GM21390 (cell line): ENCODE measurements around the gene COG7.
"Not testable (repeated sequence)": the region's sequence is repeated elsewhere in the genome, so short reads cannot be mapped to it uniquely, and the experiment has no call there.

Experiments
- ATAC-seq: cut with Tn5 transposase; IDR thresholded peaks from one replicate; pipeline ENCODE4 v1.9.1; 2021; ENCODE audit not compliant: unreplicated experiment

The COG7 gene

DNA sequence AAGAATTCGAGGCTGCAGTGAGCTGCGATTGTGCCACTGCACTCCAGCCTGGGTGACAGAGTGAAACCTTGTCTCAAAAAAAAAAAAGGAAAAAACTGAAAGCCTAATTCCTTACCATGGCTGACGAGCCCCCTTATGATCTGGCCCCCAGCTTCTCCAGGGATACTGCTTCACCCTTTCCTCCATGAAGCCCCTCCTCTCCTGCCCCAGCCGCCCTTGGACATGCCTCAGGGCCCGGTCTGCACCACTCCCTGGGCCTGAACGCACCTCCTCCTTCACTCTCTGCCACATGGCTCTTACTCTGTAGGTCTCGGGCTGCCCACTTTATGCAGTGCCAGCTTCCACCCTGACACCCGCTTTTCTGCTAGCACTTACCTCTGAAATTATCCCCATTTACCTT is 65.3 kb downstream of the COG7 start:
- ATAC-seq = no peak

DNA sequence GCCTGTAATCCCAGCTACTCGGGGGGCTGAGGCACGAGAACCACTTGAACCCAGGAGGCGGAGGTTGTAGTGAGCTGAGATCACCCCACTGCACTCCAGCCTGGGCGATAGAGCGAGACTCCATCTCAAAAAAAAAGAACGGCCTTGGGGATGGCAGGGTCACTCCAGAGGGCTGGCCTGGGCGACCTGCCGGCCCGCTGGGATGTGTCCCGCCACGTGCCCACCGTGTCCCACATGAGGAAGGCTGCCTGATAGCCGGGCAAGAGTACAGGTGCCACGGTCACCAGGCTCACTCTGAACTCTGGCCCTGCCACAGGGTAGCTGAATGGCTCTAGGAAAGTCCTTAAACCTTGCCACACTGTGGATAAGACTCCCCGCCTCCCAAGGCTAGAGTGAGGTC is 67.5 kb downstream of the COG7 start:
- ATAC-seq = no peak

DNA sequence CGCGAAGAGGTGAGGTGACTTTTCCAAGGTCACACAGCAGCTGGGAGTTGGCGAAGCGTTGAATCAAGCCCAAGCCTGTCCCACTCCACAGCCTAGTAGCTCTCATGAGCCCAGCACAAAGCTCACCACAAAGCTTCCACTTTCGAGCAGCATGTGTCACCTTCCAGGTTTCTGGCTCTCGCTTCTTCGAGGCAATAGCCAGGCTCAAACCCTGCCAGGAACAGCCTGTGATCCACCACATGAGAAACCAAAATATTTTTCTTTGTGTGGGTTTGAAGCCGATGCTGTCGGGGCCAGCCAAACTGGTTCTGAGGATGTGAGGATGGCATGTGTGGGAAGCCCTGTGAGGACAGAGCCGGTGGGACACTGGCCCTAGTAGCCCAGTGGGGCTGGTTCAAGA is 68.1 kb downstream of the COG7 start:
- ATAC-seq = no peak

DNA sequence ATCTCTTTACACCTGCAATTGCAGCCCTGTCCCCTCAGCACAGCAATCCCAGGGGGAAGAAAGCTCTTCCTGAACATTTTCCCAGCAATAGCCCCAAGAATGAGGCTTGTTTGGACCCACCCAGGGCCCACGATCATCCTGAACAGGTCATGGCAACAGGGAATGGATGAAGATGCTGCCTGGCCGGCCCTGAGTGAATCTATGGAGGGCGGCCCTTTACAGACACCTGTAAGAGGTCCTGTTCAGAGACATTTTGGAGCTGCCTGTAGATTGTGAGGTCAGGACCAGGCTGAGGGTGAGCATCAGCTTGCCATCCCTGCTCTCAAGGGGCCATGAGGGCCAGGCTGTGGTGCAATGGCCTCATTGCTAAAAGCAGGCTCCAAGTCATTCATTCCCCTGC is 69.1 kb downstream of the COG7 start:
- ATAC-seq = no peak

DNA sequence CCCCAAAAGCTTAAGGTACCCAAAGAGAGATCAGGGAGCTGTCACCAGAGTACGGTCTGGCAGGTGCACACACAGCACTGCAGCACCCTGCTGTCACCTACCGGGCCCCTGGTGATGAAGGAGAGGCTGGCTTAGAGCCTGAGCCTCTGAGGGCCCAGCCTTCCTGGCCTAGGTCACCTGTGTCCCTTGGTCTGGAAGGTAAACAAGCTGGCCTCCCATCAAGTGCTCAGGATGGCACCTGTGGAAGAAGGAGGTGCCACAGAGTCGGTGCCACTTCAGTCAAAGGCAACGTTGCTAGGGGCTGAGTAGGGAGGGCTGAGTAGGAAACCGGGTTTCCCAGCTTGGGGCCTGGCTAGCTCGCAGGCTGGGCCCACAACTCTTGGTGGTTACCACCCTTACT is 70.7 kb downstream of the COG7 start:
- no peak for ATAC-seq

DNA sequence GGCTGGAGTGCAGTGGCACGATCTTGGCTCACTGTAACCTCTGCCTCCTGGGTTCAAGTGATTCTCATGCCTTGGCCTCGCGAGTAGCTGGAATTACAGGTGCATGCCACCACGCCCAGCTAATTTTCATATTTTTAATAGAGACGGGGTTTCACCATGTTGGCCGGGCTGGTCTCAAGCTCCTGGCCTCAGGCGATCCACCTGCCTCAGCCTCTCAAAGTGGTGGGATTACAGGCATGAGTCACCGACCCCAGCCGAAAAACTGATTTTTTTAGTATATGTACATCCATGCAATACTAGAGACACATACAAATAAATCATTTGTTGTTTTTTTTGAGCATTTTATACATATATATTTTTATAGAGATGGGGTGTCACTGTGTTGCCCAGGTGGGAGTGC is 71.3 kb downstream of the COG7 start:
- not testable (repeated sequence) for ATAC-seq

DNA sequence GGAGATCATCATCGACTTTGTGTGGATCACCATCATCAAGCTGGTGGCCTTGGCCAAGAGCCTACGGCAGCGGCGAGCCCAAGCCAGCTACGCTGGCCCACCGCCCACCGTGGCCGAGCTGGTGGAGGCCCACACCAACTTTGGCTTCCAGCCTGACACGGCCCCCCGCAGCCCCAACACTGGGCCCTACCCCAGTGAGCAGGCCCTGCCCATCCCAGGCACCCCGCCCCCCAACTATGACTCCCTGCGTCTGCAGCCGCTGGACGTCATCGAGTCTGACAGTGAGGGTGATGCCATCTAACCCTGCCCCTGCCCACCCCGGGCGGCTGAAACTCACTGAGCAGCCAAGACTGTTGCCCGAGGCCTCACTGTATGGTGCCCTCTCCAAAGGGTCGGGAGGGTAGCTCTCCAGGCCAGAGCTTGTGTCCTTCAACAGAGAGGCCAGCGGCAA is 72.5 kb downstream of the COG7 start:
- ATAC-seq = no peak

DNA sequence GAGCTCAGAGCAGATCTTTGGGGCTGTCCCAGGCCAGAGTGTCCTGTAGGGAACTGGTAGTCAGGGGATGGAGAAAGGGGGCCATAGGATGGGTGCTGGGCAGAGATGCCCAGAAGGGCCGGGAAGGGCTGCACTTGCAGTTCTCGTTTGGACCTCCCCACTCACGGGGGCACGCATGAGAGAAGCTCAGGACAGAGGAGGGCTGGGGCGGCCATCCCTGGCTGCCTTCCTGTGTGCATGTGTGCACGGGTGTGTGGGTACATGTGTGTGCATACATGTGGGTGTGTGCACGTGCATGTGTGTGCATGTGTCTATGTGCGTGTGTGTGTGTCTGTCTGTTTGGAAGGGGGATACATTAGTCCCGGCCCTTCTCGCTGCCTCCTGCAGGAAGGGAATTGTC is 73.3 kb downstream of the COG7 start:
- ATAC-seq = no peak

DNA sequence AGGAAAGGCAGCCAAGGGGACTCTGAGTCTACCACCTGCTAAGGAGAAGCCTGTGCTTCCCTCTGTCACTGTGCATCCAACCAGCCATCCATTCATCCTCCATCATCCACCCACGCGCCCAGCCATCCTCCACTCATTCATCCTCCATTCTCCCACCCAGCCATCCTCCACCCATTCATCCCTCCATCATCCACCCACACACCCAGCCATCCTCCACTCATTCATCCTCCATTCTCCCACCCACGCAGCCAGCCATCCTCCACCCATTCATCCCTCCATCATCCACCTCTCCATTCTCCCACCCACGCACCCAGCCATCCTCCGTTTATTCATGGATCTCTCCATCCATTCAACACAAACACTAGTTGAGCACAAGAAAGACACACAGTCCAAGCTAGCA is 74.1 kb downstream of the COG7 start:
- no peak for ATAC-seq

DNA sequence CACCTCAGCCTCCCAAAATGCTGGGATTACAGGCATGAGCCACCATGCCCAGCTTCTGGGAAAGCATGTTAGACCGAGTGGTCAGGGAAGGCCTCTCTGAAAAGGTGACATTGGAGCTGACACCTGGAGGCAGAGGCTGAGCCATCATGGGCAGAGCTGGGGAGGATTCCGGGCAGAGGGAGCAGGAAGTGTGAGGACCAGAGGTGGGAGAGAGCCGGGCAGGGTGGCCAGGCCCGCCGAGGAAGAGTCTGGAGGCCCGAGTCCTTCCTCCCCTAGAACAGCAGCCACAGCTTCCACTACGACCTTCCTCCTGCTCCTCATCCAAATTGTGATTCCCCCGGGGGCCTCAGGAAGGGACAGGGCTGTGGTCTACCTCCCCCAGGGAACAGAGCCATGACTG is 74.7 kb downstream of the COG7 start:
- ATAC-seq = no peak

DNA sequence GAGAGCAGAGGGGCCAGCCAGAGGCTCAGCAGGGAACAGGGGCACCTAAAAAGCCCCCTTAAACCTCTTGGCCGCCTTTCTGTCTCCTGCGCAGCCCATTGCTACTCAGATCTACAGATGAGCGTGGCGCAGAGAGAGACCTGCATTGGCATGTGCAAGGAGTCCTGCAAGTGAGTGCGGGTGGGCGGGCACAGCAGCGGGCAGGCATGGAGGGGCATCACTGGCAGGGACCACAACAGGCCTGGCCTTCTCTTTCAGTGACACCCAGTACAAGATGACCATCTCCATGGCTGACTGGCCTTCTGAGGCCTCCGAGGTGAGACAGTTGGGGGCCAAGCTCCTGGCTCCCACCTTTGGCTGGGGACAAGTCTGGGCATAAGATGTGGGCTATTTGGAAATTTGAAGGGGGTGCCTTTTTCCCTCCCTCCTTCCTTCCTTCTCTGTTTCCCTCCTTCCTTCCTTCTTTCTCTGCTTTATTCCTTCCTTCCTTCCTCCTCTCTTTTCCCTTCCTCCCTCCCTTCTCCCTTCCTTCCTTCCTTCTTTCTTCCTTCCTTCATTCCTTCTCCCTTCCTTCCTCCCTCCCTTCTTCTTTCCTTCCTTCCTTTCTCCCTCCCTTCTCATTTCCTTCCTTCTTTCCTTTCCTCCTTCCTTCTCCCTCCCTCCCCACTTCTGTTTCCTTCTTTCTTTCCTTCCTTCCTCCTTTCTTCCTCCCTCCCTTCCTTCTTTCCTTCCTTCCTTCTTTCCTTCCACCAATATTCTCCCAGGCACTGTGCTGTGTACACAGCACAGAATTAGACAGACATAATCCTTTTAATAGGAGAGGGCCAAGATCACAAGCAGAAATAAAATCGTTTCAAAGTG is 75.7 kb downstream of the COG7 start:
- no peak for ATAC-seq

DNA sequence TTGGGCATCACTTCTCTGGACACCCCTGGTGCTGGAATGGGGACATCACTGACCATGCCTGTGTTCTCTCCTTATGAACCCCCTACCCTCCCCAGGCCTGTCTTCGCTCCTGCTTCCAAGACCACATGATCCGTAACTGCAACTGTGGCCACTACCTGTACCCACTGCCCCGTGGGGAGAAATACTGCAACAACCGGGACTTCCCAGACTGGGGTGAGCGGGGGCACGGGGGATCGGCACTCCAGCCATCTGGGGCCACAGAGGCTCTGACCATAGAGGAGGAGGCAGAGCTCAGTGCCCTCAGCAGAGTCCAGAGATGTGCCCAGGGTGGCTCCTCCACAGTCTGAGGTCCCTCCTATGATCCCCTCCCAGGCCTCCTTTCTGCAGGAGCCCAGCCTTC is 77.3 kb downstream of the COG7 start:
- ATAC-seq = no peak

DNA sequence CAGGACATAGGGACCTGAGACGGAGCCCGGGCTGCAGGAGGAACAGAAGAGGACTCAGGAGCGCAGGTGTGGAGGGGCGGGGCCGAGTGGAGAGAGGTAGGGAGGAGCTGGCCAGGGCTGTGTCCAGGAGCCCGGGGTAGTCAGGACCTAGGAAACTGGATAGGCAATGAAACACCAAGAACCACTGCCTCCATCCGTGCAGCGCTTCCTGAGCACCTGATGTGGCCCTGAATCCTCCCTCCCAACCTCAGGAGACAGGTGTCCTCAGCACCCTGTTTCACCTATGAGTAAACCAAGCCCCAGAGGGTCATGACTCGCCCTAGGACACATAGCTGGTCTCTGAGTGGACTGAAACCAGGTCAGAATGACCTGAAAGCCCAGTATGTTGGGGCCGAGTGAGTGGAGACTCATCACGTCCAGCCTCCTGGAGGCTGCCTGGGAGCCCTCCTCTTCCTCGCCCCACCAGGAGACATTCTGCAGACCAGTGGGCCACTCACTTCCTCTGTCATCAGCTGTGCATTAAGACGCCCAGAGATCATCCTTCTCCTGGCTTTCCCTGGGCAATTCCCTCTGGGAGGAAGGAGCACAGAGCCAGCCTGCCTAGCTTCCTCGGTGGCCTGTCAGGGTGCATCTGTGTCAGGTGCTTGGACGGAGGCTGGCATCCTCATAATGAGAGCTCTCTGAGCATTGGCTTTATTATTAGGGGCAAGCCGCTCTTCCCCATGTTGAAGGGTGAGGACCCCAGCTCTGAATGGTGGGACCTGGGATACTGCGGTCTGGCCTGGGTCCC is 78.1 kb downstream of the COG7 start:
- ATAC-seq = no peak

DNA sequence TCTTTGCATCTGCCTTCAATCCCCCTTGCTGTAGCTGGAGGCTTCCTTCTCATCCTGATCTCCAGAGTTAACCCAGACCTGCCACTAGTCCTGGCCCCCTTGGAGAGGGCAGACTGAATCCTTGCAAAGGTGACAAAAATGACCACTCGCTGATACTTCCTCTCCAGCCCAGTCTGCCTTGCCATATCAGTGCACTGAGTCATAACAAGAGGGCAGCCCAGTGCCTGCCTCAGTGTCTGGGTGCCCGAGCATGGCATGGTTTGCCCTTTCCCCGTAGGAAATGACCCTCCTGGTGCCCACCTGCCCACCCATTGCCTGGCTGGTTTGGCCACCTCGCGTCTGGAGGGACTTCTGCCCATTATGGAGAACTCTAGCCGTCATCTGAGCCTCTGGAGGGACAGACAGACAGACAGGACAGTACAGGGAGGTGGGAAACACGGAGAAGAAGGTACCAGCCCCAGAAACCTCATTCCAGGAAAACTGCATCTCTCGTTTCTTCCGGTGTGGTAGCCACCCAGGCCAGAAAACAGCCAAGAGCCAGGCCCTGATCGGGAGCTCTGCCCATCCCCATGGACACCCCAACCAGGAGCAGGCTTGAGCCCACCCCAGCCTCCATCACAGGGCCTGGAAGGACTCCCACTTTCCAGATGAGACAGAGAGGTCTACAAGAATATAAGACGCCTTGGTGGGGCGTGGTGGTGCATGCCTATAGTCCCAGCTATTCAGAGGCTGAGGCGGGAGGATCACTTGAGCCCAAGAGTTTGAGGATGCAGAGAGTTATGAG is 79.4 kb downstream of the COG7 start:
- no peak for ATAC-seq

DNA sequence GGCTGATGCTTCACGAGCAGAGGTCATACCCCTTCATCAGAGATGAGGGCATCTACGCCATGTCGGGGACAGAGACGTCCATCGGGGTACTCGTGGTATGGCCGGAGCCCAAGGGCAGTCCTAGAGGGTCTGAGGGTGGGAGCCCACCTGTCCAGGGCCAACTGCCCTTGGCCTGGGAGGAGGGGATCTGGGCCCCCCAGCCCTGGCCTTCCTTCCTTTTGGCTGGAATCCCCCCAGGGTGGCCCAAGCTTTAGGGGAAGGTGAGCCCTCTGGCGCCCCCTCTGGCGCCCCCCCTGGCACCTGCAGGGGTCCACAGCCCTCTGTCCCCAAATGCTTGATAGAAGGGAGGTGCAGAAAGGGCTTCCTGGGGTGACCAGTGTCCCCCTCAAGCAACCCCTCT is 81.6 kb downstream of the COG7 start:
- ATAC-seq = no peak

DNA sequence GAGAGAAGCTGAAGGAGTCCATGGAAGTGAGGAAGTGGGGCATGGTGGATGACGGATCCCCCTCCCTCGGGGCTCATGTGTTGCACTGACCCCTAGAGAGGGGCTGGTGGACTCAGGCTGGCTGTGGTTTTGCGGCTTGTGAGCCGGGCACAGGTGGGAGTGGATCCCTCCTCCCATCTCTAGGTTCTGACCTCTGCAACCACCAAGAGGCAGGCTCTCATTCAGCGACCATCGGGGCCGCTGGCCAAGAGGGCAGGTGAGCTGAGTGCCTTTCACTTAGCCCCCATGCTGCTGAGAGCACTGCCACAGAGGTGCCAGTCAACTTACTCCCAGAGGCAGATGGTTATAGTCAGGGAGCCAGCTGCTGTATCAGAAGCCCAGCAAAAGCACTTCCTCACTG is 83.6 kb downstream of the COG7 start:
- ATAC-seq = no peak

DNA sequence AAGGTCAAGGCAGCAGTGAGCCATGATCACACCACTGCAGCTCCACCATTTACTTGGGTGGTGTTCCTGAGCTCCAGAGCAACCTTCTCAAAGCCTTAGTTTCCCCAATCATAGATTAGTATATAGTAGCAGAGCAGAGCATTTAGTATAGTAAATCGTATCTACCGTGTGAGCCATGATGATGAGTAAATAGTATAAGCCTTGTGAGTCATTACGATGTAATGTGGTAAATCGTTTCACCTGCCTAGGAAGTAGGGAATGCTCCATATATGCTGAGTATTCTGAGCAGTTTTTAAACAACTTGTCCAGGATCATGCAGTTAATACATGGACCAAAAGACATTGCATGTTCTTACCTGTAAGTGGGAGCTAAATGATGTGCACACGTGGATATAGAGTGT is 84.5 kb downstream of the COG7 start:
- no peak for ATAC-seq

DNA sequence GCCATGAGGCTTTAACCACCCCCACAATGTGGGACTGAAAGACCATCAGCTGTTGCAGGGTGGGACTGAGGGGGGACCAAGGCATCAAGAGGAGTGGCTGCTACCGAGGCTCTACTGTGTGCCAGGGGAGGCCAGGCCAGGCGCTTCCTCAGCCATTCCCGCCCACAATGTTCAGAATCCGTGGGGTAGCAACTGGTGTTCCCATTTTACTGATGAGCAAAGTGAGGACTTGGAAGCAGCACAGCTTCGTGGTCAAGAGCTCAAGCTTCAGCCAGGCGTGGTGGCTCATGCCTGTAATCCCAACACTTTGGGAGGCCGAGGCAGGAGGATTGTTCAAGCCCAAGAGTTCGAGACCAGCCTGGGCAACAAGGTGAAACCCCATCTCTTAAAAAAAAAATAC is 85.0 kb downstream of the COG7 start:
- ATAC-seq = no peak

DNA sequence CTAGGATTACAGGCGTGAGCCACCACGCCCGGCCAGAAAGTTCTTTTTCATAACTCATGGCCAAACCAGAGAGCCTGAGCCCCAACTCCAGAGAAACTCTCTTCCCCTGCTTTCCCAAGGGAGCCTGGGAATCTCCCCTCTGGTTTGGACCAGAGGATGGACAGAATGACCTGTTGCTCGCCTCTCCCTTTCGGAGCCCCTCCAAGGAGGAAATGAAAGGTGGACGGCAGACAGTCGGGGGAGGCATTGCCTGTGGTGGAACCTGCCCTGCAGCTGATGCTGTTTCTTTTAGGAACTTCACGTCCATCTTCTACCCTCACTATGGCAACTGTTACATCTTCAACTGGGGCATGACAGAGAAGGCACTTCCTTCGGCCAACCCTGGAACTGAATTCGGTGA is 85.4 kb downstream of the COG7 start:
- no peak for ATAC-seq

DNA sequence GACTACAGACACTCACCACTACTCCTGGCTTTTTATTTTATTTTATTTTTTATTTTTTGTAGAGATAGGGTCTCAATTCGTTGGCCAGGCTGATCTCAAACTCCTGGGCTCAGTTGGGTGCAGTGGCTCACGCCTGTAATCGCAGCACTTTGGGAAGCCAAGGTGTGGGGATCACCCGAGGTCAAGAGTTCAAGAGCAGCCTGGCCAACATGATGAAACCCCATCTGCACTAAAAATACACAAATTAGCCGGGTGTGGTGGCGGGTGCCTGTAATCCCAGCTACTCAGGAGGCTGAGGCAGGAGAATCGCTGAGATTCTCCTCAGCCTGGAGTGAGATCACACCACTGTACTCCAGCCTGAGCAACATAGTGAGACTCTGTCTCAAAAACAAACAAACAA is 86.6 kb downstream of the COG7 start:
- ATAC-seq = not testable (repeated sequence)

DNA sequence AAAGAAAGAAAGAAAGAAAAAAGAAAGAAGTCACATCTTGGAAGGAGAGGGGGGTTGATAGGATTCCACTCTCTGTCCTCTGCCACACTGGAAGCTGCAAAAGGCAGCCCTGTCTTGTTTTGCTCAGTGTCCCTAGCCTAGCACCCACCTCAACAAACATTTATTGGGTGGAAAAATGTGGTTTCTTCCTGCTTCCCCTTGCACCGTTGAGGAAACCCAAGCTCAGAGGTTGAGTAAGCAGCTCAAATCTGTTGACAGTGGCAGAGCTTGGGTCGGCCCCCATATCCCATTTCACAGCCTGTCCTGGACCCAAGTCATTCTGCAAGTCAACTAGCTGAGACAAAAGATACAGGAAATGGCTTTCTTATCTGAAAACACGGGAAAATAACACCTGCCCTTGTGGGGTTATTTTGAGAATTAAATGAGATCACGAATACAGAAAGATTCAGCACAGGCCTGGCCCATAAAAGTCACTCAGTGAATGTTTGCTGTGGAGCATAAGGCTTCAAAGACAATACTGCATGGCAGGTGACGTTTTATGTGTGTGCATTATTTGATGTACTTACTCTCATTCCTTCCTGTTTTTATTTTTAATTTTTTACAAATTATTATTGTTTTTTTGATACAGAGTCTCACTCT is 87.3 kb downstream of the COG7 start:
- ATAC-seq = no peak
